Activated CD4-positive, alpha-beta T cell treated with anti-CD3 and anti-CD28 coated beads, Interleukin-2, amount 50 U/mL, for 48 hours (primary cell): ENCODE data around the gene RINT1.

Experiments
- DNase-seq, 2 experiments: peaks; one replicate each; pipeline ENCODE4 v3.0.0-alpha.2; 2020

RINT1 gene

GRCh38 chr7:105600720-105601550 is 68.9 kb downstream of the RINT1 start:
- no peak for DNase-seq

- no peak for DNase-seq
These were observed 70.6 kb downstream of the RINT1 start for GRCh38 chr7:105602325-105603305.

- DNase-seq: no peak
These were observed 78.3 kb downstream of the RINT1 start for GRCh38 chr7:105610165-105610930.

- DNase-seq: no peak
These were observed 80.1 kb downstream of the RINT1 start for GRCh38 chr7:105611856-105612775.

GRCh38 chr7:105612806-105613205 is 80.8 kb downstream of the RINT1 start:
- no peak for DNase-seq

- no peak for DNase-seq
These were observed 81.8 kb downstream of the RINT1 start for GRCh38 chr7:105613611-105614330.

GRCh38 chr7:105614341-105614840 is 82.4 kb downstream of the RINT1 start:
- DNase-seq: no peak
